Measurements from ENCODE around the gene DYNC2LI1. TPM values are rescaled to one million over a fixed set of nuclear protein-coding genes. Genes with fewer than 3 reads are reported as not detected.

The DYNC2LI1 gene
- total RNA-seq, 4 donors from 2014 or later, result 27.0 to 83.8 (median 62.4) TPM

- Histone ChIP-seq H3K9me3 (no peaks in the 10 kb centered on the region), H3K36me3 (no peaks in the 10 kb centered on the region), H3K27ac (peak overlapping the region in 1 of 2 donors; percentile 85), H3K4me1 (no peaks in the 10 kb centered on the region), H3K27me3 (no peaks in the 10 kb centered on the region), H3K4me3 (no peak overlapping the region)
- intact Hi-C loops (cut with DNase I; ENCODE audit: low total_unique reads), result no loop called here
- no peak for DNase-seq
- no peak for TF ChIP-seq CTCF (IDR thresholded peaks at IDR 0.05)
- TF ChIP-seq POLR2A (IDR thresholded peaks at IDR 0.05), result no peak
Observed at GRCh38 chr2:43738257-43738656, 35.6 kb upstream of the DYNC2LI1 start.

GRCh38 chr2:43743706-43744105, 30.1 kb upstream of the DYNC2LI1 start:
- H3K36me3 ChIP-seq, result no peaks in the 10 kb centered on the region
- H3K27me3 ChIP-seq, result no peaks in the 10 kb centered on the region
- H3K4me1 ChIP-seq, result no peaks in the 10 kb centered on the region
- peak overlapping the region in 1 of 2 donors; percentile 85 for H3K27ac ChIP-seq
- no peak for TF ChIP-seq POLR2A (IDR thresholded peaks at IDR 0.05)
- TF ChIP-seq CTCF (IDR thresholded peaks at IDR 0.05), result no peak
- no peaks in the 10 kb centered on the region for H3K9me3 ChIP-seq
- H3K4me3 ChIP-seq, result no peak overlapping the region
- intact Hi-C loops (cut with DNase I; ENCODE audit: low total_unique reads), result no loop called here
- no peak for DNase-seq

GRCh38 chr2:43745457-43745856, 28.4 kb upstream of the DYNC2LI1 start:
- Histone ChIP-seq H3K4me1 (no peaks in the 10 kb centered on the region), H3K9me3 (no peaks in the 10 kb centered on the region), H3K27ac (peak overlapping the region; percentile 55 to 85), H3K27me3 (no peaks in the 10 kb centered on the region), H3K4me3 (no peak overlapping the region), H3K36me3 (no peaks in the 10 kb centered on the region)
- DNase-seq, result no peak
- TF ChIP-seq CTCF (IDR thresholded peaks at IDR 0.05), result no peak
- TF ChIP-seq POLR2A (IDR thresholded peaks at IDR 0.05), result no peak
- intact Hi-C loops (cut with DNase I; ENCODE audit: low total_unique reads), result no loop called here

- no peak for DNase-seq
- no peak overlapping the region for H3K27ac ChIP-seq
- H3K9me3 ChIP-seq, result no peaks in the 10 kb centered on the region
- TF ChIP-seq POLR2A (IDR thresholded peaks at IDR 0.05) (no peak), CTCF (IDR thresholded peaks at IDR 0.05) (no peak)
- no peaks in the 10 kb centered on the region for H3K27me3 ChIP-seq
- no peaks in the 10 kb centered on the region for H3K36me3 ChIP-seq
- intact Hi-C loops (cut with DNase I; ENCODE audit: low total_unique reads), result no loop called here
- no peak overlapping the region for H3K4me3 ChIP-seq
- H3K4me1 ChIP-seq, result no peaks in the 10 kb centered on the region
Observed at GRCh38 chr2:43748333-43748732, 25.5 kb upstream of the DYNC2LI1 start.

GRCh38 chr2:43749583-43749982, 24.3 kb upstream of the DYNC2LI1 start:
- H3K9me3 ChIP-seq, result no peaks in the 10 kb centered on the region
- no peaks in the 10 kb centered on the region for H3K27me3 ChIP-seq
- no peak for TF ChIP-seq CTCF (IDR thresholded peaks at IDR 0.05)
- no peak for TF ChIP-seq POLR2A (IDR thresholded peaks at IDR 0.05)
- H3K4me1 ChIP-seq, result no peaks in the 10 kb centered on the region
- no peak for DNase-seq
- H3K27ac ChIP-seq, result peak overlapping the region; percentile 40 to 53
- intact Hi-C loops (cut with DNase I; ENCODE audit: low total_unique reads), result no loop called here
- H3K4me3 ChIP-seq, result no peak overlapping the region
- no peaks in the 10 kb centered on the region for H3K36me3 ChIP-seq
